ENCODE data around the gene SAFB.
"Not testable (repeated sequence)": the region's sequence is repeated elsewhere in the genome, so short reads cannot be mapped to it uniquely, and the experiment has no call there.

Gene SAFB

DNA sequence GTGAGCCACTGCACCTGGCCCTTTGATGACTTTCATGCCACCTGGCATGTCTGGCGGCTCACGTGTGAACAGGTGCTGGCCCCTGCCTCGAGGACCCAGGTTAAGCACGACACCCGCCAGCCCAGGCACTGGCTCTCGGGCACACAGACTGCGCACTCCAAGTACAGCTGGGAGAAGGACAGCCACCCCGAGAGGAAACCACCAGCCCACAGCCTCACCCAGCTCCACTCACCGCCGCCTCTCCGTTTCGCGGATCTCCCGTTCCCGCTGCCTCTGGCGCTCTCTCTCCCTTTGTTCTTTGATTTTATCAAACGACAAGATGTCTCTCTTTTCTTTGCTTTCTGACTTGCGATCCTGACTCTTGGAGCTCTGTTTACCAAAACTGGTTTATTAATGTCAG, 27.8 kb upstream of the SAFB start:
- DNase-seq (ENCODE audit: low spot score), result no peak

DNA sequence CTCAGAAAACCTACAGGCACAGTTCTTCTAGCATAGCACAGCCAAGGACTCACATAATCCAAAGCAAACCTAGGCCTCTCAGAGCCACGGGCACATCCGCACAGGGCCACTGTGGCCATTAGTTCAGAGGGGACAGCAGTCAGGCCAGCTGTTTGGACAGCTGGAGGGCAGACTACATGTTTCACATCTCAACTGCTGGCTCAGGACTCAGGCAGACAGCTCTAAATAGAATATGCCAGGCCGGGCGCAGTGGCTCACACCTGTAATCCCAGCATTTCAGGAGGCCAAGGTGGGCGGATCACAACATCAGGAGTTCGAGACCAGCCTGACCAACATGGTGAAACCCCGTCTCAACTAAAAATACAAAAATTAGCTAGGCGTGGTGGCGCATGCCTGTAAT, 27.1 kb upstream of the SAFB start:
- DNase-seq (ENCODE audit: low spot score), result no peak

DNA sequence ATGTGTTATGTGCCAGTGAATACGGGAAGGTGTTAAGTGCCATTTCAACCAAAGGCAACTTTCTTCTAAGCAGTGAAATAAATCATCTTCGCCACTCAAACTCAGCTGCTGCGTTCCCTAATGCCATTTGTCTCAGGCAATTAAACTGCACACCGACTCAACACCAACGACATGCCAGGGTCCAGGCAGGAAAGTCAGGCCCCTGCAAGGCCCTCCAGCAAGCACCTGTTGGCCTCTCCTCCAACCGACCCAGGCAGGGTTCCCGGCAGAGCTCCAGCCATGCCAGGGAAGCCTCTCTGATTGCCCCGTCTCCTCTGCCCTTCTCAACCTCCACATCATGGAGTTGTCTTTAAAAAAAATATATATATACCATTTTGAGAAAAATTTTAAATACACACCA, 22.1 kb upstream of the SAFB start:
- no peak for DNase-seq (ENCODE audit: low spot score)

DNA sequence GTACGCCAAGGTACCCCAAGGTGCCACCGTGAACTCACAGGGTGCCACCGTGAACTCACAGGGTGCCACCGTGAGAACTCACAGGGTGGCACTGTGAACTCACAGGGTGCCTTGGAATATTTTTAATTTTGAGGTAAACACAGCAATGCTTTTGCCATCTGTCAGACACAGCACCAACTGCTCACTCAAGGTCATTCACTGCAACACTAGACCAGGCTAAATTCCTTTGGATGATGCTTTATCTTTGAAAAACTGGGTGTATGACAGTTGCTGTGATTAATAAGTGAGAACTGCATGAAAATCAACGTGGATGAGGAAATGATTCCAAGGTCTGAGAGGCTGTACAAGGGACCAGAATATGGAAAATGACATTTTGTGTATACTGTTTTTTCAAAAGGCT, 19.3 kb upstream of the SAFB start:
- DNase-seq (ENCODE audit: low spot score), result no peak

DNA sequence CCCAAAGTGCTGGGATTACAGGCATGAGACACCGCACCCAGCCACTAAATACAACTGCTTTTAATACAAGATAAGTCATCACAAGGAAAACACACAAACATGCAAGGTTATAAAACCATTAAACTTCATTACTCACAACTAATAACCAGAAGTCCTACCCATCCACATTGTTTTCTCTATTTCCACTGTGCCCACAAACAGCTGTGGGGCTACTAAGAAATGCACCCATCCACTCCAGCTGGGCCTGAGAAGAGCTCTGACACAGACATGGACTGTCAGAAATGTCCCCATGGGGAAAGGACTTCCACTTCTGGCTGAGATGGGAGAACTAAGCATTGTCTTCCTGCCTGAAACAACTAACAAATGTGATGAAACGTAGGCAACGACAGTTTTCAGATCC, 17.5 kb upstream of the SAFB start:
- no peak for DNase-seq (ENCODE audit: low spot score)

DNA sequence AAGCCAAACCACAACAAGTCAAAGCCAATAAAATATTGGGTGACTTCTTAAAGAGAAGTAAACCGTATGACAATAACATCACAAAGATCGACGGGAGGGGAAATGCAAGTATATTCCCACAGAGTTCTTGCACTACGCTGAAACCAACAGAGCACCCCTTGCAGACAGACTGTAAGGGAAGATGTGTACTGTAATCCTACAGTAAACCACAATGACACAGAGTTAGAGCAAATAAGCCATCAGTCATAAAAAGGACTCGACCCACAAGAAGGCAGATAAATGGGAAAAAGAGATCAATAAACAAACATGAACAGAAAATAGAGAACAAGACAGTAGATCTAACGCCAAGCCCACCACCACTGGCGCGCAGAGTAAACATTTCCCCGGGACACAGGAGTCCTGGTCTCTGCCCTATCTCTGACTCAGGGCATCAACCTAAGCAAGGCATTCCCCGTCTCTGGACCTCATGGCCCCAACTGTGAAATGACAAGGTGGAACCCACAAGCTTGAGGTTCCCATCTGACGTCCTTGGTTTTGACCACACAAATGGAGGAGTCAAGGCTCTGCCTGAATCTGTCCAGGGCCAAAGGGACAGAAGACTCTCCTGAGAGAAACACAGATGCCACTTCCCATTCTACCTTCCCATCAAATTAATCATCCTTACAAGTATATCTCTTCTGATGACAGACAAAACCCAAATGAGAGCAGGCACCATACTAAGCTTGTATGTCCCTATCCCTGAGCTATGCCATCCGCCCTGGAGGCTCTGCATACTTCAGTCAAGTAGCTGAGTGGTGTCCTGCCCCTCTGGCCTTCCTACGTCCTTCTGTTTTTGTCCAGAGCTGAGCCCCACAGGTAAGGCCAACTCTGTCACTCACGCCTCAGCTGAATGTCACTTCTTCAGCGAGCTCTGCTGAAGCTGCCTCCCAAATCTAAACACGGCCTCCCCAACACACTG, 15.3 kb upstream of the SAFB start:
- DNase-seq (ENCODE audit: low spot score), result no peak

DNA sequence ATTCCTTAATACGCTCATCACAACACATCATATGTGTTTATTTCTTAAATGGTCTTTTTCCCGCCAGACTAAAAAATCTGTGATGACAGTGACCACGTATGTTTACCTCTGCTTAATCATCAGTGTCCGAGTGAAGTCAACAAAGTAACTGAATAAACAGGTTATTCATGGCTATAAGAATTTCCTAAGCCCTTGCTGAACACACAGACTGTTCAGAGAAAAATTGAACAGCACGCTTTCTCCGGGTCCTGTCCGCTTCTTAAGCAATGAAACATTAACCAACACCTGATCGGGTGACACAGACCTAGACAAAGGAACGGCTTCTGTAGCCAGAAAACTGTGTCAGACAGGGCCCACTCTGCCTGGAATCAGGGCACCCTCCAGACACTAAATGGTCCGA, 14.6 kb upstream of the SAFB start:
- DNase-seq (ENCODE audit: low spot score), result no peak

DNA sequence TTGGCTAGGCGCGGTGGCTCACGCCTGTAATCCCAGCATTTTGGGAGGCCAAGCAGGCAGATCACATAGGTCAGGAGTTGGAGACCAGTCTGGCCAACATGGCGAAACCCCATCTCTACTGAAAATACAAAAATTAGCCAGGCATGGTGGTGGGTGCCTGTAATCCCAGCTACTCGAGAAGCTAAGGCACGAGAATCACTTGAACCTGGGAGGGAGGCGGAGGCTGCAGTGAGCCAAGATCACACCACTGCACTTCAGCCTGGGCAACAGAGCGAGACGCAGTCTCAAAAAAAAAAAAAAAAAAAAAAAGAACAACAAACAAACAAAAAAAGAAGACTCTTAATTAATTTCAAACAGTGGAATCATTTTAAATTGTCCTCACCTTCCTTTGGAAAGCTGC, 14.1 kb upstream of the SAFB start:
- DNase-seq (ENCODE audit: low spot score), result not testable (repeated sequence)

DNA sequence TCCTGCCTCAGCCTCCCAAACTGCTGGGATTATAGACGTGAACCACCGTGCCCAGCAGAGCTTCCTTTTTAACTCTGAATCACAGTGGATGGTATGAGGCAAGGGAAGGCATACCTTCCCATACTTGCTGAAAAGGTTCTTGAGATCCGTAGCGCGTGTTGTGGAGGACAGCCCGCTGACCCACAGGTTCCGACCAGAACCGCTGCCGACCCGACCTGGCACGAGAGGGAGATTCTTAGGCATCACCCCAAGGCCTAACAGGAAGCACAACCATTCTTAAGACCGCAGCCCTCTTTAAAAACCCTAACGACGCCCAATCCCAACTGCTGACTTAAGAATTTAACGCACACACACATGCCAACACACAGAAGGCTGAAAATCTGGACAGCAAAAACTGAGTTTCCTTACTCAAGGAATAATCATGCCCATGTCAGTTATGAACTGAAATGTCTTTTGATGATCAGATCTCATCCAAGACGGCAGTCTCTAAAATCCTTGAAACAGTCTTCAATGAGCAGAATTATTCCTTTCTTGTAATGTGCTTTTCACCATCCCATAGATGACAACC, 12.9 kb upstream of the SAFB start:
- DNase-seq (ENCODE audit: low spot score), result no peak

DNA sequence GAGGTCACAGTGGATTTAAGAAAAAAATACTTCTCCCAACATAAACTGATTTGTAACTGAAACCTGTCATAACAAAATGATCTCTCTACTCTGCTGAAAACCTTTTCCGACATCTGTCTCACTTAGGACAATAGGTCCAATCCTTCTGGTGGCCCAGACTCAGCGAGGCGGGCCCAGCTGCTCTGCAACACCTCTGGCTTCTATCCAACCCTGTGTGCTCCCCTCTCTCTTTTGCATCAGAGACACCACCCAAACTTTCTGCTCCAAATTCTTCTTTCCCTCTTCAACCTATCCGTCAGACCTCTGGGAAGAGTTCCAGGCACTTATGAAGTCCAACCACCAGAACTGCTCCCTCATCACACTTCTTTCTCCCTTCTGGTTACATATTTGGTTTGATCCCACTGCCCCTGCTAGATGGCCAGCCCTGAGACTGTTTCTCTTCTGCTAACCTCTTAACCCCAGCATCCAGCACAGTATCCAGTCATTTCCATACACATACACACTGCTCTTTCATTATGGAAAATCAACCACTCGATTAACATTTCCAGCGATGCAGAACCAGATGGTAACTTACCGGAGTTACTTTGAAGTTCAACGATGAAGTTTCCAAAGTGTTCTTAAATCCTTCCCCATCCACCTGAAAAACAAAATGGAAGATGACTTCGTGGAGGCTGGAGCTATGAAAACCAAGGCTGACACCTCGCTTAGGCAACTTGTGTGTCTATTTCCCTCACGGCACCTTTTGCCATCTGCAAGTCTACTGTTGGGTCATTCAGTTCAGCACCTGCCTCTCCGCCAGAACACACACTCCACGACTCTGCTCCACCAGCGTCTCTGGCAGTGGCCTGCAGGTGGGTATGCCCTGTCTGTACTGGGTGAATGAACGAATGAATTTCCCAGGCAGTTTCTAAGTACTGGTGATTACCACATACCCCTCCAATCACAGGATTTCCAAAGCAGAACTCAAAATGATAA, 9.7 kb upstream of the SAFB start:
- no peak for DNase-seq (ENCODE audit: low spot score)

DNA sequence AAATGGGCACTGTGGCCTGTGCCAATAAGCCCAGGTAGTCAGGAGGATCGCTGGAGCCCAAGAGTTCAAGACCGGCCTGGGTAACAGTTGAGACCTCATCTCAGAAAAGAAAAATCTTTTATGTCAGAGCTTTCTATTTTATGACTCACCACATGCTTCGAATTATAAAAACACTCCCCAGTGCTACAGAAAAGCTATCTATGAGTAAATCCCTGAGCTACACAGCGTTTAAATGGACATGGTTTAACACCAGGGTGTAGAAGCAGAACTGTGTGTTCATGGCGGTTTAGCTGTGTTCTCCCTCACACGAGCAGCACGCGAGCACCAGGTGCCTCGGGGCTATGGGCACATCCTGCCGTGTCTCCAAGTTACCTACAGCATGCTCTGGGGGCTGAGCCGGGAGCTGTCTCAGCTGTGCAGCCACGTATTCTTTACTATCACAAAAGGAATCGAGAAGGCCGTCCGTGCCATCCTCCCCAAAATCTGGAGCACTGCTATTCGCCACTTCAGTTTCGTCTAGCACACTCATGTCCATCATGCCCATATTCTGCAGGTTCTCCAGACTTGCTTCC, 7.0 kb upstream of the SAFB start:
- no peak for DNase-seq (ENCODE audit: low spot score)

DNA sequence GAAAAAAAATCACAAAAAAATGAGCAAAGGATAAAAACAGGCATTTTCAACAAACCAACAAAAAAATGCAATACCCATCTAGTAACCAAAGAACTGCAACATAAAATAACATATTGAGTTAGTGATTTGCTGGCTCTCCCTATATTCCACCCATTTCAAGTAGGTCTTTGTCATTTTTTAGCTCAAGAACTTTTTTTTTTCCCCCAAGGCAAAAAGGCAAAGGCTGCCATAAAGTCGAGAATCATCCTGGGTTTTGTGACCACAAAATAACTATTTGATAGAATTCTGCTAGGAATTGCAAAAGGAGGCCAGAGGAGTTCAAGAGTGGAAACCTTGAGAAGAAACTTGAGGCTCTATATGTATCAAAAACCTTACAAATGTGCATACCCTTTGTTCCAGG, 5.8 kb upstream of the SAFB start:
- no peak for DNase-seq (ENCODE audit: low spot score)

DNA sequence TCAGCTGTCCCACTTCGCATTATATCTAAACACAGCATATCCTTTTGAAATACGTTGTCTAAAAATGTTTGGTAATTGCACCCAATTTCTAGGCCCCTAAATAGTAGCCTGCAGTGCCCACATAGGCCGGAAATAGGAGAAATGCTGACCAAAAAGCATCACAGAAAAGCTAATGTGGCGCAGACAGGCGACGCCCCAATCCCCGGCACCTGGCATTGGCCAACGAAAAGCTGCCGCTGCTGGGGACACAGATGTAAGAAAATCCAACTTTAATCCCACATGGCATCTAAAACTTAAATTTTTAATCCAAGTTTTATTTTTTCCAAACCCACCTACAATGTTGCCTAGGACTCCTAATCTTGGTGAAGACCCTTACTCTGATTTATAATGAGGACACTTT, 4.3 kb upstream of the SAFB start:
- no peak for DNase-seq (ENCODE audit: low spot score)

DNA sequence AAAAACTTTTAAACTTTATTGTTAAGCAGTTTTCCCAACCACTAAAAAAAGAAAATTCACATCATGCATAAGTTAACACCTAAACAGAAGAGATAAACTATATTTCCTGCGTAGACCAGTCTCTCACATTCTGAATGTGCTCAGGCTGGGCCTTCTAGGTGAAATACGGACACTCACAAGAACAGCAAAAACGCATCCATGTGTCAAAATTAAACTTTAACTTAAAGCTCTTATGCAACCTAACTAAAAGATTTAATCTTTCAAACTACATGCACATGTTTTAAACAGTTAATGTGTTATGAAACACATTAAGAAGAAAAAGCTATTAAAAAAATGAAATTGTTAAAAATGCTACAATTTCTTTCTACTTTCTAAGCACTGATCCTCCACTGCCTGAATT, 2.9 kb upstream of the SAFB start:
- no peak for DNase-seq (ENCODE audit: low spot score)

DNA sequence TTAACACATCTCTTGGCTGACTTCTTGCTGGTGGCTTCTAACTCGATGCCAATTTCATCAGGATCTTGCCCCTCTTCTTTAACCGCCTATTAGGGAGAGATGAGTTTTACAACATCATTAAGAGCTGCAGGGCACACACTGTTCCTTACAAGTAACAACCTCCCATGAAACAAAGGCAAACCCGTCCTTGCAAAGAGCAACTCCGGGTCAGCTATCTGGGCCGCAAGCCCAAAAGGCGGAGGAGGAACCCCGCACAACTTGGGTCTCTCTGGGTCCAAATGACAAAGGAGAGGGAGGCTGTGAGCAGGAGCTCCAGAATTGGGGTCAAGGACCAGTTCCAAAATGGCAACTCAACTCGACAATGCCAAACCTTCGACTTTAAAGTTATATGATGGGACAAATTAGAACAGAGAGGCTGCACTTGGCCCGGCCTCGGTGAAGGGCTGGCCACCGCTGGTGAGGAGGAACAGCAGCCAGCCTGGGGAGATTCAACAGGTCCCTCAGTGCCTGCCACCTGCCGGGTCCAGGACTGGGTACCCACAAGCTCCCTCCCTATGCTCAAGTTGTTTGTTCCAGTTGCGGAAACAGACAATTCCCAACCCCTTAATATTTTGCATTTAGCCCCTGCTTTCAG, 1.5 kb upstream of the SAFB start:
- no peak for DNase-seq (ENCODE audit: low spot score)

DNA sequence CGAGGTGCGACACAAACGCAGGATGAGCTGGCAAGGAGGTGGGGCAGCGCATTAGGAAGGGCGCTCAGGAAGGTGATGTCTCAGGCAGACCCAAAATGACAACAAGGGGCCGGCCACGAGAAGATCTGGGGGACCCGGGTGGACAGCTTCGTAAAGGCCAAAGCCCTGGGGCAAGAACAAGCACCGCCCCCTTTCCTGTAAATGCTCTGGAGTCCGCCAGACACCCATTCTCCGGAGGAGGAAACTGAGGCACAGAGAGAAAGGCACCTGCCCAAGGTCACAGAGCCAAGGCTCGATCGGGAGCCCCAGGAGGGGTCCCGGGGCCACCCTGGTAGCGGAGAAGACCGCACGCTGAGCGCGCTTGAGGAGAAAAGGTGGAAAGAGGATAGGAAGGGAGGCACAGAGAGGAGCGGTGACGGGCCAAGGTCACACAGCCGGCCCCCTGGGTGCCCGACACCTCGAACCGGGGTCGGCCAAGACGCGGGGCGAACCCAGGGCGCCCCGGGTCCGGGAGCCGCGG, 878 bp upstream of the SAFB start:
- peak; percentile 48 for DNase-seq (ENCODE audit: low spot score)

DNA sequence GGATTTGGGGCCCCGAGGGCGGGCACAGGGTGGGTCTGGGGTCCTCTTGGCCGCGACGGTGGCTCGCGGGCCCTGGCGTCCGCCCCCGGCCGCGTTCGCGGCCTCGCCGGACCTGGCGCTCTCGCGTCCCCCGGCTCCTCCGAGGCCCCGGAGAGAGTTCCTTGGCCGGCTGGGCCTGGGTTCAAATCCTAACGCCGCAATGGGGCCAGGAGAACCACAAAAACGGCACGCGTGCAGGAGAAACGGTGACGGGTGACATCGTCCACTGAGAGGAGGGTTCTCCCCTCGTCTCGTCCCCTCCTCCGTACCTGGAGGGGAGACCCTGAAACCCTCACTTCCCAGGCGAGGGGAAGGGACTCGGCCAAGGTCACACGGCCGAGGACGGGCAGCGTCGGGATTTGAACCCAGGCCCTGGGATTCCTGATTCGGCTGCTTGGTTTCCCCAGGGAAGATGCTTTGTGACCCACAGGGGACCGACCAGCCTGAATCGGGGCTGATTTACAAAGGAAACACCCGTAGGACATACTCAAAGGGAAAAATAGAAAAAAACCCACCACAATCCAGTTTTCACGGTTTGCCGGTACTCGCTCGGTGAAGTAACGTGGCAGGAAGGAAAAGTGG, 624 bp downstream of the SAFB start:
- peak; percentile 14 for DNase-seq (ENCODE audit: low spot score)

DNA sequence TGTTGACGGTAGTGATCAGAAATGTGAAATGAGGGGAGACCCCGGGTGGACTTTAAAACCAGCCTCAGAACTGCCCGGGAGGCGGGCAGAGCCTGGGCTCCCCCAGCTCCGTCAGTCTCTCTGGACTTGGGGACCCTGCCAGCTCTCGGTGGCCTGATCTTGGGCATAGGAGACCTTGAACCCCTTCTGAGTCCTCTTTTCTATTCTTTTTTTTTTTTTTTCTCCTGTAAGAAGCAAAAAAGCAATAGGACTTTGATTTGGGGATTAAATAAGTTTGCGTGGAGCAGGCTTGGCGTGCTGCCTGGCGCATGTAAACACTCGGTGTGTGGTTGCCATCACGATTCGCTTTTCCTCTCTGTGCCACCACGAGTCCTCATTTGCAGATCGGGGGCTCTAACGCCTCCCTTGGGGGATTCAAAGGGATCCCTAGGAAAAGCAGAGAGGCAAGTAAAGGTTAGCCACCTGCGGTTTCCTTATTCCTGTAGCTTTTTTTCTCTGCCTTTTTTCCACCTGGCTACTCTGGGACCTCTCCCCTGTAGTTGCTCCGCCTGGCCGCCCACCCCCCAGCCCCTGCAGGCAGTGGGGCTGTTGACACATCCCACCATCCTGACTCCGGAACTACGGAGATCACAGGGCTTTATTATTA, 1.3 kb downstream of the SAFB start:
- peak; percentile 47 for DNase-seq (ENCODE audit: low spot score)

DNA sequence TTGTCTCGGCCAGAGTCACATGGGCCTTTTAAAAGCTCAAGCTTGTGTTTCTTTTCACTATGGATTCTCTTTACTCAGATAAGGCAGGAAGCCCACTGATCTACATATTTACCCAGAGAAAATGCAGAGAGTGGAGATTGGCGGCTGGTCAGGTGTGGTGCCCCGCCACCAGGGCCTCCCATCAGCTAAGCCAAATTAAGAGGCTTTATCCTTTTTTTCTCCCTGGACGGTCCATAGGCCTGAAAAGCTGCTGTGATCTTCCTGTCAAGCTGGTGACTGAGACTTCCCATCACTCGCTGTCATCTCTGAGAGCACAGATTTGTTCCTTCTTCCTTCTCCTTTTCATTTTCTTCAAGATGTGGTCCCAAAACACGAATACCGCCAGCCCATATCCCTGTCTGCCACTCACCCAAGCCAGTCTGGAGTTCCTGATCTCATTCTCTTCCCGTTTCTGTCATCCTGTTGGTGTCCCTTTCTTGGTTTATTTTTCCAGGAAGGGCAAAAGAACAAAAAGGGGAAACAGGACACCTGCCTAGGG, 1.9 kb downstream of the SAFB start:
- peak; percentile 11 for DNase-seq (ENCODE audit: low spot score)

DNA sequence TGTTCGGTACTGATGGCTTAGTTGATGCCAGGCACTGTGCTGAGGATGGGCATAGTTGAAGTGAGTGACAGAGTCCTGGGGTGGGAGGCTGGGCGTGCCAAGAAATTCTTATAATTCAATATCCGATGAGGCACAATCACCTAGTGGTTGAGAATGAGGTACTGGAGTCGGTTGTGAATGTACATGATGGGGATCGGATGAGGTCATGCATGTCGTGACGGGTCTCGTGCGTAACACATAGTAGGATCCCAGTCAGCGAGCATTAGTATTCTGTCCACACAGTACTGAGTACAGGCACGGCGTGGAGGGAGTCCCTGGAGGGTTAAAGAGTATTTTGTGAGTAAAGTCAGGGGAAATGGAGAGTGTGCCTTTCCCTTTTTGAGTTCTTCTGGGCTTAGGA, 2.8 kb downstream of the SAFB start:
- no peak for DNase-seq (ENCODE audit: low spot score)
